Liver (tissue), 3 donors: ENCODE measurements around the gene JADE3.

Experiments
- CTCF ChIP-seq: fragments of 150-350 bp; IDR thresholded peaks from 2 replicates; pipeline ENCODE4 v1.5.1; 2017; ENCODE audit warnings: improper control_type of control experiment, low read depth, low read length; ENCODE audit not compliant: missing input control
- EGR1 ChIP-seq, 2 donors: IDR thresholded peaks; 2 replicates each; pipeline ENCODE4 v1.6.1; 2016 to 2018; ENCODE audit warnings: antibody characterized with exemption in 2 of 2, low read depth in 2 of 2
- FOXA1 ChIP-seq: IDR thresholded peaks from 2 replicates; pipeline ENCODE4 v1.6.1; 2016; ENCODE audit warnings: antibody characterized with exemption
- GABPA ChIP-seq, 2 donors: IDR thresholded peaks in 1 of 2; conservative IDR thresholded peaks in 1 of 2; 2 replicates each; pipeline ENCODE4 v1.6.1; 2016; ENCODE audit warnings: antibody characterized with exemption in 2 of 2, mild to moderate bottlenecking in 1 of 2, moderate library complexity in 1 of 2
- HNF4G ChIP-seq: IDR thresholded peaks from 2 replicates; pipeline ENCODE4 v1.6.1; 2016; ENCODE audit warnings: antibody characterized with exemption
- JUND ChIP-seq, 2 donors: IDR thresholded peaks; 2 replicates each; pipeline ENCODE4 v1.6.1; 2016; ENCODE audit warnings: antibody characterized with exemption in 2 of 2
- RAD21 ChIP-seq, 2 donors: IDR thresholded peaks; 2 replicates each; pipeline ENCODE4 v1.6.1; 2016; ENCODE audit warnings: antibody characterized with exemption in 2 of 2, mild to moderate bottlenecking in 2 of 2
- SP1 ChIP-seq: IDR thresholded peaks from 2 replicates; pipeline ENCODE4 v1.6.1; 2018; ENCODE audit warnings: antibody characterized with exemption, mild to moderate bottlenecking
- TAF1 ChIP-seq: conservative IDR thresholded peaks from 2 replicates; pipeline ENCODE4 v1.6.1; 2016; ENCODE audit warnings: antibody characterized with exemption, mild to moderate bottlenecking
- YY1 ChIP-seq: IDR thresholded peaks from 2 replicates; pipeline ENCODE4 v1.6.1; 2016; ENCODE audit warnings: antibody characterized with exemption, mild to moderate bottlenecking
- TF ChIP-seq, protein P1 (sequence below): IDR thresholded peaks from 2 replicates; pipeline ENCODE4 v1.6.1; 2016; ENCODE audit warnings: antibody characterized with exemption
- TF ChIP-seq, protein P2 (sequence below): IDR thresholded peaks from 2 replicates; pipeline ENCODE4 v1.6.1; 2016; ENCODE audit warnings: antibody characterized with exemption, mild to moderate bottlenecking
- TF ChIP-seq, protein P3 (sequence below): IDR thresholded peaks from 2 replicates; pipeline ENCODE4 v1.6.1; 2016; ENCODE audit warnings: antibody characterized with exemption
- donor health status: healthy.
- donor health status: healthy.

DNA sequence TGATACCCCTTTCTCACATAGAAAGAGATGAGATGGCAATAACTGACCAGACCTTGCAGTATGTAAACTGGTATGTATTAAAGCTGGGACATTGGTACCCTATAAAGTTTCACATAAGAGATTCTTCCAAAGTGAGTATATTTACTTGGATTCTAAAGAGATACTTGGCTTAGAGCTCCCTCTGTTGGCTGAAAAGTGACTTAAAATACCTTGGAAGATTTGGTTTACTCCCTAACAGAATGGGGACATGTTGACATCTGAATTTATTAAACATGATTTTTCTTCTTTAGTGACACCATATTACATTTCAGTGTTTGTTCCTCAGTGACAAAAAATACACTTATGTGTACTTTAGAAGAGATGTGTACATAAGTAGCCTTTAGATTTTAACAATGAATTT is 118.1 kb downstream of the JADE3 start:
- TF ChIP-seq EGR1 (IDR thresholded peaks at IDR 0.05; ENCODE audit: low read depth in 2 of 2) (no peak), YY1 (no peak), CTCF (peak; percentile 53), FOXA1 (no peak), JUND (IDR thresholded peaks at IDR 0.05) (no peak), RAD21 (IDR thresholded peaks at IDR 0.05) (peak; percentile 80 to 82), GABPA (IDR thresholded peaks at IDR 0.05 in 1 of 2, conservative IDR thresholded peaks at IDR 0.05 in 1 of 2) (no peak), TAF1 (no peak), SP1 (no peak), HNF4G (no peak)
- TF ChIP-seq, protein P1, sequence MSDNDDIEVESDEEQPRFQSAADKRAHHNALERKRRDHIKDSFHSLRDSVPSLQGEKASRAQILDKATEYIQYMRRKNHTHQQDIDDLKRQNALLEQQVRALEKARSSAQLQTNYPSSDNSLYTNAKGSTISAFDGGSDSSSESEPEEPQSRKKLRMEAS: no peak
- TF ChIP-seq, protein P2, sequence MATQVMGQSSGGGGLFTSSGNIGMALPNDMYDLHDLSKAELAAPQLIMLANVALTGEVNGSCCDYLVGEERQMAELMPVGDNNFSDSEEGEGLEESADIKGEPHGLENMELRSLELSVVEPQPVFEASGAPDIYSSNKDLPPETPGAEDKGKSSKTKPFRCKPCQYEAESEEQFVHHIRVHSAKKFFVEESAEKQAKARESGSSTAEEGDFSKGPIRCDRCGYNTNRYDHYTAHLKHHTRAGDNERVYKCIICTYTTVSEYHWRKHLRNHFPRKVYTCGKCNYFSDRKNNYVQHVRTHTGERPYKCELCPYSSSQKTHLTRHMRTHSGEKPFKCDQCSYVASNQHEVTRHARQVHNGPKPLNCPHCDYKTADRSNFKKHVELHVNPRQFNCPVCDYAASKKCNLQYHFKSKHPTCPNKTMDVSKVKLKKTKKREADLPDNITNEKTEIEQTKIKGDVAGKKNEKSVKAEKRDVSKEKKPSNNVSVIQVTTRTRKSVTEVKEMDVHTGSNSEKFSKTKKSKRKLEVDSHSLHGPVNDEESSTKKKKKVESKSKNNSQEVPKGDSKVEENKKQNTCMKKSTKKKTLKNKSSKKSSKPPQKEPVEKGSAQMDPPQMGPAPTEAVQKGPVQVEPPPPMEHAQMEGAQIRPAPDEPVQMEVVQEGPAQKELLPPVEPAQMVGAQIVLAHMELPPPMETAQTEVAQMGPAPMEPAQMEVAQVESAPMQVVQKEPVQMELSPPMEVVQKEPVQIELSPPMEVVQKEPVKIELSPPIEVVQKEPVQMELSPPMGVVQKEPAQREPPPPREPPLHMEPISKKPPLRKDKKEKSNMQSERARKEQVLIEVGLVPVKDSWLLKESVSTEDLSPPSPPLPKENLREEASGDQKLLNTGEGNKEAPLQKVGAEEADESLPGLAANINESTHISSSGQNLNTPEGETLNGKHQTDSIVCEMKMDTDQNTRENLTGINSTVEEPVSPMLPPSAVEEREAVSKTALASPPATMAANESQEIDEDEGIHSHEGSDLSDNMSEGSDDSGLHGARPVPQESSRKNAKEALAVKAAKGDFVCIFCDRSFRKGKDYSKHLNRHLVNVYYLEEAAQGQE: no peak
- TF ChIP-seq, protein P3, sequence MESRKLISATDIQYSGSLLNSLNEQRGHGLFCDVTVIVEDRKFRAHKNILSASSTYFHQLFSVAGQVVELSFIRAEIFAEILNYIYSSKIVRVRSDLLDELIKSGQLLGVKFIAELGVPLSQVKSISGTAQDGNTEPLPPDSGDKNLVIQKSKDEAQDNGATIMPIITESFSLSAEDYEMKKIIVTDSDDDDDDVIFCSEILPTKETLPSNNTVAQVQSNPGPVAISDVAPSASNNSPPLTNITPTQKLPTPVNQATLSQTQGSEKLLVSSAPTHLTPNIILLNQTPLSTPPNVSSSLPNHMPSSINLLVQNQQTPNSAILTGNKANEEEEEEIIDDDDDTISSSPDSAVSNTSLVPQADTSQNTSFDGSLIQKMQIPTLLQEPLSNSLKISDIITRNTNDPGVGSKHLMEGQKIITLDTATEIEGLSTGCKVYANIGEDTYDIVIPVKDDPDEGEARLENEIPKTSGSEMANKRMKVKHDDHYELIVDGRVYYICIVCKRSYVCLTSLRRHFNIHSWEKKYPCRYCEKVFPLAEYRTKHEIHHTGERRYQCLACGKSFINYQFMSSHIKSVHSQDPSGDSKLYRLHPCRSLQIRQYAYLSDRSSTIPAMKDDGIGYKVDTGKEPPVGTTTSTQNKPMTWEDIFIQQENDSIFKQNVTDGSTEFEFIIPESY: no peak
